ENCODE measurements around the gene AKAP8. TPM values are rescaled to one million over a fixed set of nuclear protein-coding genes. Genes with fewer than 3 reads are reported as not detected.

AKAP8 gene
- total RNA-seq, 4 donors from 2014 or later: 20.1 to 32.9 (median 29.1) TPM

GRCh38 chr19:15379999-15380647 is 536 bp upstream of the AKAP8 start:
- no peak for TF ChIP-seq CTCF (IDR thresholded peaks at IDR 0.05; ENCODE audit: low read depth)

GRCh38 chr19:15378534-15379082 is 979 bp downstream of the AKAP8 start:
- no peak for TF ChIP-seq CTCF (IDR thresholded peaks at IDR 0.05; ENCODE audit: low read depth)

DNA sequence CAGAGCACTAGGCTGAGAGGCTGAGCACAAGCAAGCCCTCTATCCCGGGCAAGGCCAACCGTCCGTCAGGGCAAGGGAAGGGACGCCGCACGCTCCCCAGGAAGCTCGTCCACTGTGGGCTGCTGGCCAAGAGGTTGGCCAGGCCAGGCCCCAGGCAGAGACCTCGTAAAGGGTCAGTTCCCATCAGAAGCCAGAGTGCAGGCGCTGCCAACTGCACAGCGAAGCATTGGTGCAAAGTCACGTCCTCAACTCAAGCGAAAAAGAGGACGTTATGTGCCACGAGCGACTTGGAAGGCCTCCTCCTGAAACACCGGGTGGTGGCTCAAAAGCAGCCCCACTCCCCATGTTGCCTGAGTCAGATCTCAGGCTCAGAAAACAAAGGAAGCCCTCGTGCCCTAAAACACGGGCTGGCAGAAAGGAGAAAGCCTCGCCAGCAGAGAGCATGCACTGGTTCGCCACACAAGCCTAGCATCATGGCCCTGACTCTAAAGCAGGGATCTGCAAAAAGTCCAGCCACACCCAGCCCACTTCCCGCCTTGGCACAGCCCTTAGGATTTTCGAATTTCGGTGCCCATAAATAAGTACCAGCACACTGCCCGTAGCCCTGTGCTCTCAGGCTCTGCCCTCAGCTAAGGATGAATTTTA is 4.7 kb downstream of the AKAP8 start:
- no peak for TF ChIP-seq CTCF (IDR thresholded peaks at IDR 0.05; ENCODE audit: low read depth)

GRCh38 chr19:15374105-15374651 is 5.4 kb downstream of the AKAP8 start:
- no peak for TF ChIP-seq CTCF (IDR thresholded peaks at IDR 0.05; ENCODE audit: low read depth)

DNA sequence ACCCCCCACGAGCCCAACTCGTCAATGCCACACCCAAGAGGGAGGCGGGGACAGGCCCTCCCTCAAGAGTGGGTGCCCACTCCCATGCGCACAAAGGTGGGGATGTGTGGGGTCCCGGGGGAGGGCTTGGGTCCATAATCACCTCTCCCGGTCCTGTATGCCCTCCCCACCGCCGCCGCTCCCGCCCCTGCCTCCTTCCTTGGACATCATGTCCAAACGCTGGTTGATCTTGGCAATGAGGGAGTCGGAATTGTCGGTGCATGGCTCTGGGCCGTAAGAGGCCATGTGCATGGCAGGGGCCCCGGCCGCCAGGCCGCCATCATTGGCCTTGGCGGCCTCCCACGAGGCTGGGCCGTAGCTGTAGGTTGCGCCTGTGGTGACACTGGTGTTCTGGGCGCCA is 5.9 kb downstream of the AKAP8 start:
- no peak for TF ChIP-seq CTCF (IDR thresholded peaks at IDR 0.05; ENCODE audit: low read depth)

DNA sequence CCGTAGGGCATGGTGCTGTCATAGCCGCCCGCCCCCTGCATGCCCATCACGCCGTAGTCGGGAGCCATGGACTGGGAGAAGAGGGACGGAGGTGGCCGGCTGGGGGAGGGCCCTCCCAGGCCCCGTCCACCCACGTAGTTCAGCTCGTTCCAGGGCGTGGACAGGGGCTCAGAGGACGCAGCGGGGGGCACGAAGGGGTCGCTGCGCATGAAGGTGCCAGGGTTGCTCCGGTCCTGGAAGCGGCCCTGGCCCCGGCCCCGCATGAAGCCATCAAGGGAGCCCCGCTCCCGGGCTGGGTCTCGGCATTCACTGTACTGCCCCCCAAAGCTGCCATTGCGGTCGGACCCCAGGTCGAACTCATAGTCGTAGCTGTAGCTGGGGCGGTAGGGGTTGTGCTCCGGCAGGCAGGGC is 6.7 kb downstream of the AKAP8 start:
- TF ChIP-seq CTCF (IDR thresholded peaks at IDR 0.05; ENCODE audit: low read depth): no peak

DNA sequence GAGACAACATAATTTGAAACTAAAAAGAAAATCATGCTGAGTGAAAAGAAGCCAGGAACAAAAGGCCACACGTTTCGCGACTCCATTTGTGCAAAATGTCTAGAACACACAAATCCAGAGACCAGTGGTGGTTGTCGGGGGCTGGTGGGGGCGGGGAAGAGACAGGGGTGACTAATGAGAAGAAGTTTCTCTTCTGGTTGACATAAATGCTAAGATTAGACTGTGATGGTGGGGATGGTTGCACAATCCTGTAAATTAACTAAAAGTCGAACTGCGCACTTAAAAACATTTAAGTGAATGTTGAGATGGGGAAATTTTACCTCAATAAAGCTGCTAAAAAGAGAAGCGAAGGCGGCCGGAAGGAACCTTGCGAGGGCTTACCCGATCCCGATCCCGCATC is 7.1 kb downstream of the AKAP8 start:
- TF ChIP-seq CTCF (IDR thresholded peaks at IDR 0.05; ENCODE audit: low read depth): no peak
